ENCODE results near the gene RAPGEF5.

DNA sequence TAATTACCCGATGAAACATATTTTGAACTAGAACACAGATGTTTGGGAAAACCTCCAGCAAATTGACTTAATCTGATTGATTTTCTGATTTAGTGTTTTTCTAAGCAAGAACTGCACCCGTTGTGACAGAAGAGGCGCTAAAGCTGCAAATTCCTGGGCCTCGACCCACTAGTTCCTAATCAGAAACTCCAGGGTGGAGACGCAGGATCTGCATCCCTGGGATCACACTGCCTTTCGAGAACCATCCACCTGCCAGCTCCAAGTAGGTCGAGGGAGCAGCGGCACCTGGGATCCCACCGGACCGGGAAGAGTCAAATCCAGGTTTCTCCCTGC, 274.4 kb downstream of the RAPGEF5 start:
- TF ChIP-seq, protein P1, sequence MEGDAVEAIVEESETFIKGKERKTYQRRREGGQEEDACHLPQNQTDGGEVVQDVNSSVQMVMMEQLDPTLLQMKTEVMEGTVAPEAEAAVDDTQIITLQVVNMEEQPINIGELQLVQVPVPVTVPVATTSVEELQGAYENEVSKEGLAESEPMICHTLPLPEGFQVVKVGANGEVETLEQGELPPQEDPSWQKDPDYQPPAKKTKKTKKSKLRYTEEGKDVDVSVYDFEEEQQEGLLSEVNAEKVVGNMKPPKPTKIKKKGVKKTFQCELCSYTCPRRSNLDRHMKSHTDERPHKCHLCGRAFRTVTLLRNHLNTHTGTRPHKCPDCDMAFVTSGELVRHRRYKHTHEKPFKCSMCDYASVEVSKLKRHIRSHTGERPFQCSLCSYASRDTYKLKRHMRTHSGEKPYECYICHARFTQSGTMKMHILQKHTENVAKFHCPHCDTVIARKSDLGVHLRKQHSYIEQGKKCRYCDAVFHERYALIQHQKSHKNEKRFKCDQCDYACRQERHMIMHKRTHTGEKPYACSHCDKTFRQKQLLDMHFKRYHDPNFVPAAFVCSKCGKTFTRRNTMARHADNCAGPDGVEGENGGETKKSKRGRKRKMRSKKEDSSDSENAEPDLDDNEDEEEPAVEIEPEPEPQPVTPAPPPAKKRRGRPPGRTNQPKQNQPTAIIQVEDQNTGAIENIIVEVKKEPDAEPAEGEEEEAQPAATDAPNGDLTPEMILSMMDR (IDR thresholded peaks at IDR 0.05 in 4 of 5, conservative IDR thresholded peaks at IDR 0.05 in 1 of 5), result no peak
- TF ChIP-seq POLR2A (IDR thresholded peaks at IDR 0.05), result no peak

All from gastrocnemius medialis (tissue), 4 donors.